Lower leg skin (tissue), 3 donors: ENCODE data around the gene MLC1.

Source experiments
- POLR2A ChIP-seq, 2 donors: fragments of 450-650 bp; IDR thresholded peaks; one replicate each; pipeline ENCODE4 v1.6.1; 2016 to 2017; ENCODE audit warnings: antibody characterized with exemption in 2 of 2, mild to moderate bottlenecking in 1 of 2, moderate library complexity in 1 of 2
- TF ChIP-seq, protein P1 (sequence below), 3 donors: fragments of 450-650 bp; IDR thresholded peaks; one replicate each; pipeline ENCODE4 v1.5.1; 2016; ENCODE audit warnings: antibody characterized with exemption in 3 of 3, mild to moderate bottlenecking in 3 of 3, moderate library complexity in 2 of 3

DNA sequence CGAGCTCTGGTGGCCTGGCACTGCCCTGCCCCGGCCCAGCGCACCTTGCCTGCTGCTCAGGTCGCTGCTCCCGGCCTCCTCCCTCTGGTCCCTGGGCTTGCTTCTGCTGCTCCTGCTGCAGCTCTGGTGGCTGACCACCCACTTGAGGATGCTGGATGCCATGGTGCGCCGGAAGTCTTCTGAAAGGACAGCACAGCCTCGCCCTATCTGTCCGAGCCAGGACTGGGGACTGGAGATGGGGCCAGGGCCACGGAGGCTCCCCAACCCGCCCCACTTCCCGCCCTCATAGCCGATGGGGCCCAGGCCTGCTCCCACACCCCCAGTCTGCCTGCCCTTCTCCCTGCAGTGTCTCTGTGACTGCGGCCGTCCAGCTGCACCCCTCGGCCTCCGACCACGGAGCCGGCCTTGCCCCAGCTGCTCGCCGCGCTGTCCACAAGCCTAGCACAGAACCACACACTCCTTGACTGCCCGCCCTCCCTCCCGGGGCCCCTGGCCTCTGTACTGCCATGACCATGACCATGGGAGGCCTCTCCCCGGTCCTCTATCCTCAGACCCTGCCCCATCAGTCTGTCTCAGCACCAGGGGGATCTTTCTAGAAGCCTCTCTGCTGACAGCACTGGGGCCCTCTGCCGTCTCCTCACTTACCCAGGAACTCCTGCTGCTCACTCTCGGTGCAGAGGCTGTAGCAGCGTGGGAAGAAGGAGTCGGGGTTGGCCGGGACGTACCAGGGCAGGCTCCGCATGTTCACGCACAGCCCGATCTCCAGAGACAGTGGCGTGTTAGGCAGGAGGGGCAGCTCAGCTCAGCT lies 39.8 kb downstream of the MLC1 start:
- TF ChIP-seq, protein P1, sequence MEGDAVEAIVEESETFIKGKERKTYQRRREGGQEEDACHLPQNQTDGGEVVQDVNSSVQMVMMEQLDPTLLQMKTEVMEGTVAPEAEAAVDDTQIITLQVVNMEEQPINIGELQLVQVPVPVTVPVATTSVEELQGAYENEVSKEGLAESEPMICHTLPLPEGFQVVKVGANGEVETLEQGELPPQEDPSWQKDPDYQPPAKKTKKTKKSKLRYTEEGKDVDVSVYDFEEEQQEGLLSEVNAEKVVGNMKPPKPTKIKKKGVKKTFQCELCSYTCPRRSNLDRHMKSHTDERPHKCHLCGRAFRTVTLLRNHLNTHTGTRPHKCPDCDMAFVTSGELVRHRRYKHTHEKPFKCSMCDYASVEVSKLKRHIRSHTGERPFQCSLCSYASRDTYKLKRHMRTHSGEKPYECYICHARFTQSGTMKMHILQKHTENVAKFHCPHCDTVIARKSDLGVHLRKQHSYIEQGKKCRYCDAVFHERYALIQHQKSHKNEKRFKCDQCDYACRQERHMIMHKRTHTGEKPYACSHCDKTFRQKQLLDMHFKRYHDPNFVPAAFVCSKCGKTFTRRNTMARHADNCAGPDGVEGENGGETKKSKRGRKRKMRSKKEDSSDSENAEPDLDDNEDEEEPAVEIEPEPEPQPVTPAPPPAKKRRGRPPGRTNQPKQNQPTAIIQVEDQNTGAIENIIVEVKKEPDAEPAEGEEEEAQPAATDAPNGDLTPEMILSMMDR (IDR thresholded peaks at IDR 0.05): no peak
- TF ChIP-seq POLR2A (IDR thresholded peaks at IDR 0.05): no peak
